ENCODE data around the gene TBC1D22A.

TBC1D22A gene

GRCh38 chr22:47160141-47160541, 397.7 kb downstream of the TBC1D22A start:
- H3K36me3 ChIP-seq (ENCODE audit: insufficient read depth, low read depth, low read length) = no peaks in the 10 kb centered on the region
- no peaks in the 10 kb centered on the region for H3K4me1 ChIP-seq (ENCODE audit: insufficient read depth, low read length)
- H3K27me3 ChIP-seq (ENCODE audit: insufficient read depth, low read length) = no peaks in the 10 kb centered on the region
- no peak overlapping the region for H3K9ac ChIP-seq (ENCODE audit: low read depth, low read length)
- H3K9me3 ChIP-seq (ENCODE audit: insufficient read depth, low read depth, low read length) = no peaks in the 10 kb centered on the region
- H3K27ac ChIP-seq (ENCODE audit: low read length) = no peak overlapping the region
- H3K4me3 ChIP-seq (ENCODE audit: low read length) = no peak overlapping the region

- Histone ChIP-seq H3K4me1 (ENCODE audit: insufficient read depth, low read length) (no peaks in the 10 kb centered on the region), H3K9ac (ENCODE audit: low read depth, low read length) (no peak overlapping the region), H3K9me3 (ENCODE audit: insufficient read depth, low read depth, low read length) (no peaks in the 10 kb centered on the region)
These were observed 398.5 kb downstream of the TBC1D22A start for GRCh38 chr22:47160781-47161520.

GRCh38 chr22:47161631-47162030, 399.2 kb downstream of the TBC1D22A start:
- H3K27me3 ChIP-seq (ENCODE audit: insufficient read depth, low read length) = no peaks in the 10 kb centered on the region
- H3K9me3 ChIP-seq (ENCODE audit: insufficient read depth, low read depth, low read length) = no peaks in the 10 kb centered on the region
- no peak overlapping the region for H3K9ac ChIP-seq (ENCODE audit: low read depth, low read length)
- H3K4me1 ChIP-seq (ENCODE audit: insufficient read depth, low read length) = no peaks in the 10 kb centered on the region
- no peak overlapping the region for H3K27ac ChIP-seq (ENCODE audit: low read length)
- H3K36me3 ChIP-seq (ENCODE audit: insufficient read depth, low read depth, low read length) = no peaks in the 10 kb centered on the region
- H3K4me3 ChIP-seq (ENCODE audit: low read length) = no peak overlapping the region

More at GRCh38 chr22:47160781-47161520, 398.5 kb downstream of the TBC1D22A start:
- H3K36me3 ChIP-seq (ENCODE audit: insufficient read depth, low read depth, low read length) = no peaks in the 10 kb centered on the region
- no peaks in the 10 kb centered on the region for H3K27me3 ChIP-seq (ENCODE audit: insufficient read depth, low read length)
- H3K4me3 ChIP-seq (ENCODE audit: low read length) = no peak overlapping the region
- no peak overlapping the region for H3K27ac ChIP-seq (ENCODE audit: low read length)

- no peak overlapping the region for H3K4me3 ChIP-seq (ENCODE audit: low read length)
- peaks cover 5% of the 10 kb centered on the region; the same call in 1 of the 2 replicates for H3K9me3 ChIP-seq (ENCODE audit: insufficient read depth, low read depth, low read length)
- no peaks in the 10 kb centered on the region for H3K27me3 ChIP-seq (ENCODE audit: insufficient read depth, low read length)
- no peaks in the 10 kb centered on the region for H3K36me3 ChIP-seq (ENCODE audit: insufficient read depth, low read depth, low read length)
- no peak overlapping the region for H3K27ac ChIP-seq (ENCODE audit: low read length)
- no peak overlapping the region for H3K9ac ChIP-seq (ENCODE audit: low read depth, low read length)
- H3K4me1 ChIP-seq (ENCODE audit: insufficient read depth, low read length) = no peaks in the 10 kb centered on the region
These were observed 400.4 kb downstream of the TBC1D22A start for GRCh38 chr22:47162865-47163264.

- Histone ChIP-seq H3K4me3 (ENCODE audit: low read length) (no peak overlapping the region), H3K36me3 (ENCODE audit: insufficient read depth, low read depth, low read length) (no peaks in the 10 kb centered on the region), H3K9me3 (ENCODE audit: insufficient read depth, low read depth, low read length) (peaks cover 5% of the 10 kb centered on the region; the same call in 1 of the 2 replicates), H3K27me3 (ENCODE audit: insufficient read depth, low read length) (no peaks in the 10 kb centered on the region), H3K4me1 (ENCODE audit: insufficient read depth, low read length) (no peaks in the 10 kb centered on the region), H3K9ac (ENCODE audit: low read depth, low read length) (no peak overlapping the region), H3K27ac (ENCODE audit: low read length) (no peak overlapping the region)
These were observed 401.0 kb downstream of the TBC1D22A start for GRCh38 chr22:47163481-47163855.

GRCh38 chr22:47163856-47164513, 401.5 kb downstream of the TBC1D22A start:
- no peak overlapping the region for H3K4me3 ChIP-seq (ENCODE audit: low read length)
- H3K4me1 ChIP-seq (ENCODE audit: insufficient read depth, low read length) = no peaks in the 10 kb centered on the region
- no peak overlapping the region for H3K9ac ChIP-seq (ENCODE audit: low read depth, low read length)
- H3K36me3 ChIP-seq (ENCODE audit: insufficient read depth, low read depth, low read length) = no peaks in the 10 kb centered on the region
- H3K27ac ChIP-seq (ENCODE audit: low read length) = no peak overlapping the region
- no peaks in the 10 kb centered on the region for H3K27me3 ChIP-seq (ENCODE audit: insufficient read depth, low read length)
- H3K9me3 ChIP-seq (ENCODE audit: insufficient read depth, low read depth, low read length) = peaks cover 5% of the 10 kb centered on the region; the same call in 1 of the 2 replicates

- Histone ChIP-seq H3K9me3 (ENCODE audit: insufficient read depth, low read depth, low read length) (peaks cover 5% of the 10 kb centered on the region; the same call in 1 of the 2 replicates), H3K4me3 (ENCODE audit: low read length) (no peak overlapping the region), H3K27me3 (ENCODE audit: insufficient read depth, low read length) (no peaks in the 10 kb centered on the region), H3K27ac (ENCODE audit: low read length) (no peak overlapping the region), H3K4me1 (ENCODE audit: insufficient read depth, low read length) (no peaks in the 10 kb centered on the region), H3K36me3 (ENCODE audit: insufficient read depth, low read depth, low read length) (no peaks in the 10 kb centered on the region), H3K9ac (ENCODE audit: low read depth, low read length) (no peak overlapping the region)
These were observed 402.3 kb downstream of the TBC1D22A start for GRCh38 chr22:47164514-47165337.

GRCh38 chr22:47165338-47166032, 403.0 kb downstream of the TBC1D22A start:
- Histone ChIP-seq H3K9ac (ENCODE audit: low read depth, low read length) (no peak overlapping the region), H3K4me1 (ENCODE audit: insufficient read depth, low read length) (no peaks in the 10 kb centered on the region)

GRCh38 chr22:47166033-47166404, 403.6 kb downstream of the TBC1D22A start:
- no peaks in the 10 kb centered on the region for H3K4me1 ChIP-seq (ENCODE audit: insufficient read depth, low read length)
- H3K36me3 ChIP-seq (ENCODE audit: insufficient read depth, low read depth, low read length) = no peaks in the 10 kb centered on the region
- H3K9me3 ChIP-seq (ENCODE audit: insufficient read depth, low read depth, low read length) = peaks cover 5% of the 10 kb centered on the region; the same call in 1 of the 2 replicates
- H3K4me3 ChIP-seq (ENCODE audit: low read length) = no peak overlapping the region
- no peak overlapping the region for H3K27ac ChIP-seq (ENCODE audit: low read length)
- H3K27me3 ChIP-seq (ENCODE audit: insufficient read depth, low read length) = no peaks in the 10 kb centered on the region
- no peak overlapping the region for H3K9ac ChIP-seq (ENCODE audit: low read depth, low read length)

More at GRCh38 chr22:47165338-47166032, 403.0 kb downstream of the TBC1D22A start:
- Histone ChIP-seq H3K9me3 (ENCODE audit: insufficient read depth, low read depth, low read length) (peaks cover 5% of the 10 kb centered on the region; the same call in 1 of the 2 replicates), H3K27ac (ENCODE audit: low read length) (no peak overlapping the region), H3K27me3 (ENCODE audit: insufficient read depth, low read length) (no peaks in the 10 kb centered on the region), H3K36me3 (ENCODE audit: insufficient read depth, low read depth, low read length) (no peaks in the 10 kb centered on the region), H3K4me3 (ENCODE audit: low read length) (no peak overlapping the region)

GRCh38 chr22:47166446-47167016, 404.1 kb downstream of the TBC1D22A start:
- no peaks in the 10 kb centered on the region for H3K27me3 ChIP-seq (ENCODE audit: insufficient read depth, low read length)
- H3K4me1 ChIP-seq (ENCODE audit: insufficient read depth, low read length) = no peaks in the 10 kb centered on the region
- no peak overlapping the region for H3K4me3 ChIP-seq (ENCODE audit: low read length)
- H3K27ac ChIP-seq (ENCODE audit: low read length) = no peak overlapping the region
- H3K9me3 ChIP-seq (ENCODE audit: insufficient read depth, low read depth, low read length) = peaks cover 5% of the 10 kb centered on the region; the same call in 1 of the 2 replicates
- H3K36me3 ChIP-seq (ENCODE audit: insufficient read depth, low read depth, low read length) = no peaks in the 10 kb centered on the region
- no peak overlapping the region for H3K9ac ChIP-seq (ENCODE audit: low read depth, low read length)

GRCh38 chr22:47167056-47167455, 404.6 kb downstream of the TBC1D22A start:
- no peak overlapping the region for H3K9ac ChIP-seq (ENCODE audit: low read depth, low read length)
- no peaks in the 10 kb centered on the region for H3K4me1 ChIP-seq (ENCODE audit: insufficient read depth, low read length)
- H3K27ac ChIP-seq (ENCODE audit: low read length) = no peak overlapping the region
- no peak overlapping the region for H3K4me3 ChIP-seq (ENCODE audit: low read length)
- peaks cover 5% of the 10 kb centered on the region; the same call in 1 of the 2 replicates for H3K9me3 ChIP-seq (ENCODE audit: insufficient read depth, low read depth, low read length)
- H3K36me3 ChIP-seq (ENCODE audit: insufficient read depth, low read depth, low read length) = no peaks in the 10 kb centered on the region
- no peaks in the 10 kb centered on the region for H3K27me3 ChIP-seq (ENCODE audit: insufficient read depth, low read length)
